AG04449 (cell line): Measurements from ENCODE around the gene GRID2.

ENCODE experiments used
- CTCF ChIA-PET: fragments of 350-600 bp; formaldehyde crosslinking; extraction: SDS; loops from one replicate; lab custom pipeline; 2021; ENCODE audit warnings: antibody characterized with exemption; lab: Yijun Ruan, JAX
- POLR2A ChIA-PET: fragments of 400-600, 350-600 bp; formaldehyde crosslinking; extraction: SDS; loops from one replicate; lab custom pipeline; 2020; ENCODE audit warnings: antibody characterized with exemption, inconsistent platforms; lab: Yijun Ruan, JAX
- DNase-seq: peaks from one replicate; pipeline ENCODE4 v3.0.0-alpha.2; 2010; ENCODE audit warnings: low read depth, low spot score
- H3K4me3 ChIP-seq: 2 replicates; pipeline ENCODE4 v1.5.1; 2011; ENCODE audit warnings: low read depth, mild to moderate bottlenecking, control low read depth, low read length
- CTCF ChIP-seq: IDR thresholded peaks from one replicate; pipeline ENCODE4 v1.5.1; 2011; ENCODE audit warnings: mild to moderate bottlenecking, moderate library complexity, low read length, control low read depth, inconsistent platforms; ENCODE audit not compliant: insufficient read depth; ENCODE audit errors: missing control alignments

GRID2 gene

GRCh38 chr4:92789741-92790140 is 486.0 kb downstream of the GRID2 start:
- no peak for TF ChIP-seq CTCF
- H3K4me3 ChIP-seq = no peak overlapping the region
- POLR2A ChIA-PET = no interaction called here
- no peak for DNase-seq
- CTCF ChIA-PET = no interaction called here

- ChIA-PET POLR2A (no interaction called here), CTCF (no interaction called here)
- TF ChIP-seq CTCF = no peak
- H3K4me3 ChIP-seq = no peak overlapping the region
- no peak for DNase-seq
Observed at GRCh38 chr4:92791871-92792440, 488.2 kb downstream of the GRID2 start.

- no peak overlapping the region for H3K4me3 ChIP-seq
- POLR2A ChIA-PET = no interaction called here
- CTCF ChIA-PET = no interaction called here
- DNase-seq = no peak
- no peak for TF ChIP-seq CTCF
Observed at GRCh38 chr4:92809381-92809780, 505.6 kb downstream of the GRID2 start.

- DNase-seq = no peak
- no peak for TF ChIP-seq CTCF
- H3K4me3 ChIP-seq = no peak overlapping the region
- CTCF ChIA-PET = no interaction called here
- POLR2A ChIA-PET = no interaction called here
Observed at GRCh38 chr4:92812652-92813051, 508.9 kb downstream of the GRID2 start.

- ChIA-PET POLR2A (no interaction called here), CTCF (no interaction called here)
Observed at GRCh38 chr4:92814677-92815076, 510.9 kb downstream of the GRID2 start.

GRCh38 chr4:92825256-92825655 is 521.5 kb downstream of the GRID2 start:
- ChIA-PET POLR2A (no interaction called here), CTCF (no interaction called here)
- no peak overlapping the region for H3K4me3 ChIP-seq
- DNase-seq = no peak
- TF ChIP-seq CTCF = no peak

More at GRCh38 chr4:92814677-92815076, 510.9 kb downstream of the GRID2 start:
- no peak overlapping the region for H3K4me3 ChIP-seq
- no peak for DNase-seq
- TF ChIP-seq CTCF = no peak
